Activated CD8-positive, alpha-beta T cell treated with anti-CD3 and anti-CD28 coated beads for 36 hours (primary cell): Measurements from ENCODE around the gene RCAN3. TPM values are rescaled to one million over a fixed set of nuclear protein-coding genes. Genes with fewer than 3 reads are reported as not detected.

Experiments used
- ATAC-seq: fragments of 200-7000 bp; cut with Tn5 transposase; one replicate; pipeline ENCODE4 v1.10.0; 2021; ENCODE audit warnings: mild to moderate bottlenecking, moderate library complexity
- CTCF ChIA-PET: fragments of 350-600 bp; sonication (Branson Sonifier 250); formaldehyde crosslinking; loops from one replicate; lab custom pipeline; 2021; ENCODE audit warnings: antibody characterized with exemption; lab: Charles Lee
- POLR2A ChIA-PET: fragments of 350-600 bp; sonication (Branson Sonifier 250); formaldehyde crosslinking; loops from one replicate; lab custom pipeline; 2021; ENCODE audit warnings: antibody characterized with exemption; lab: Charles Lee
- DNase-seq: peaks from one replicate; pipeline ENCODE4 v3.0.0-alpha.2; 2020
- H3K27ac Mint-ChIP-seq: one replicate; pipeline ENCODE4 v1.8.0; 2021; ENCODE audit warnings: mild to moderate bottlenecking, mixed read lengths
- H3K27me3 Mint-ChIP-seq: one replicate; pipeline ENCODE4 v1.8.0; 2021; ENCODE audit warnings: mixed read lengths
- H3K36me3 Mint-ChIP-seq: one replicate; pipeline ENCODE4 v1.8.0; 2021; ENCODE audit warnings: low read depth, mixed read lengths
- H3K4me1 Mint-ChIP-seq: one replicate; pipeline ENCODE4 v1.8.0; 2021; ENCODE audit warnings: low read depth, mixed read lengths
- H3K4me3 Mint-ChIP-seq: one replicate; pipeline ENCODE4 v1.8.0; 2021; ENCODE audit warnings: mild to moderate bottlenecking, moderate library complexity, mixed read lengths
- H3K9me3 Mint-ChIP-seq: one replicate; pipeline ENCODE4 v1.8.0; 2021; ENCODE audit warnings: mixed read lengths
- CTCF ChIP-seq: fragments of 200-600 bp; IDR thresholded peaks from one replicate; pipeline ENCODE4 v1.8.0; 2022; ENCODE audit warnings: antibody characterized with exemption, mild to moderate bottlenecking
- intact Hi-C: fragments of 100-400 bp; cut with micrococcal nuclease; formaldehyde crosslinking; loops from one replicate; pipeline ENCODE4 v1.10.0; 2022
- total RNA-seq, 2 experiments: library from RNA; stranded (reverse); gene quantifications; one replicate each; pipeline ENCODE4 v1.2.3, GENCODE V29; 2021

The RCAN3 gene
- total RNA-seq, 2 experiments from 2014 or later = 55.3 to 56.8 TPM

GRCh38 chr1:24502065-24502708 lies 449 bp upstream of the RCAN3 start:
- Mint-ChIP-seq H3K4me1 (peaks cover 53% of the 10 kb centered on the region), H3K27me3 (no peaks in the 10 kb centered on the region), H3K4me3 (peak overlapping the region; percentile 77), H3K36me3 (peaks cover 12% of the 10 kb centered on the region), H3K27ac (peak overlapping the region; percentile 95), H3K9me3 (no peaks in the 10 kb centered on the region)
- DNase-seq (peak; percentile 84), ATAC-seq (peak; percentile 54)
- no peak for TF ChIP-seq CTCF
- intact Hi-C loops = loop anchor here (5.0 kb wide), 2 partner anchors 35 to 85 kb away; partner anchors contain the start of gene NIPAL3
- ChIA-PET CTCF (interaction anchor here (0.7 to 8.5 kb wide), 14 partner anchors 11 to 310 kb away, joined by 3 to 66 read pairs (median 6); partner anchors contain the start of genes NIPAL3 and STPG1), POLR2A (interaction anchor here (0.5 to 6.6 kb wide), 25 partner anchors 8 to 536 kb away, joined by 3 to 47 read pairs (median 5); partner anchors contain the start of gene NIPAL3)

GRCh38 chr1:24503059-24503751 lies 569 bp downstream of the RCAN3 start:
- ChIA-PET CTCF (interaction anchor here (0.6 to 8.5 kb wide), 10 partner anchors 12 to 301 kb away, joined by 3 to 66 read pairs (median 24); partner anchors contain the start of genes NIPAL3 and STPG1), POLR2A (interaction anchor here (0.9 to 6.6 kb wide), 15 partner anchors 10 to 520 kb away, joined by 3 to 47 read pairs (median 6); partner anchors contain the start of gene NIPAL3)
- no peak for ATAC-seq
- peaks cover 61% of the 10 kb centered on the region for H3K4me1 Mint-ChIP-seq
- no peaks in the 10 kb centered on the region for H3K27me3 Mint-ChIP-seq
- intact Hi-C loops = loop anchor here (5.0 kb wide), 2 partner anchors 34 to 86 kb away; partner anchors contain the start of gene NIPAL3
- H3K36me3 Mint-ChIP-seq = peaks cover 19% of the 10 kb centered on the region
- peak overlapping the region; percentile 98 for H3K27ac Mint-ChIP-seq
- H3K4me3 Mint-ChIP-seq = peak overlapping the region; percentile 97
- DNase-seq = no peak
- no peak for TF ChIP-seq CTCF
- H3K9me3 Mint-ChIP-seq = no peaks in the 10 kb centered on the region

DNA sequence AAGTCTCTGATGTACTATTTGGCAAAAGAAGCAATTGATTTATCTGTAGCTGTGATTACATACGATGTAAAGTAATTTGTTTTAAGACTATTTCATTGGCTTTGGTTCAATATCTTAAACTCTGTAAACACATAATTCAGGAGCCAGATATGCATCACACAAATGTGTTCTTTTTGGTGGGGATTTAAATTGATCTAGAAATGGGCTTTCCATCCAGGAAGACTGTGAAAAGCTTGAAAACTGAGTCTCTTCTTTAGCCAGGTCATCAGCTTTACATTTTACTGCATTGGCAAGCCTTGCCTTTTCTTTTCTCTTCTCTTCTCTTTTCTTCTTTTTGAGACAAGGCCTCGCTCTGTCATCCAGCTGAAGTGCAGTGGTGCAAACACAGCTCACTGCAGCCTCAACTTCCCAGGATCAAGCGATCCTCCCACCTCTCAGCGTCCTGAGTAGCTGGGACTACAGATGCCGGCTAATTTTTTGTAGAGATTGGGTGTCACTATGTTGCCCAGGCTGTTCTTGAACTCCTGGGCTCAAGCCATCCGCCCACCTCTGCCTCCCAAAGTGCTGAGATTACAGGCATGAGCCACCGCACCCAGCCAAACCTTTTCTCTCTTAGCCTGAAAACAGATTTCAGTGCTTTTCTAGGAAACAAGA lies 1.4 kb downstream of the RCAN3 start:
- Mint-ChIP-seq H3K4me3 (peak overlapping the region; percentile 97), H3K27ac (peak overlapping the region; percentile 98), H3K9me3 (no peaks in the 10 kb centered on the region), H3K27me3 (no peaks in the 10 kb centered on the region), H3K36me3 (peaks cover 21% of the 10 kb centered on the region), H3K4me1 (peaks cover 58% of the 10 kb centered on the region)
- ATAC-seq = no peak
- CTCF ChIA-PET = interaction anchor here (0.6 to 8.5 kb wide), 9 partner anchors 13 to 302 kb away, joined by 3 to 66 read pairs (median 30); partner anchors contain the start of genes NIPAL3 and STPG1
- peak; percentile 68 for DNase-seq
- intact Hi-C loops = loop anchor here (5.0 kb wide), 2 partner anchors 33 to 87 kb away; partner anchors contain the start of gene NIPAL3
- POLR2A ChIA-PET = interaction anchor here (0.7 to 6.6 kb wide), 14 partner anchors 12 to 134 kb away, joined by 3 to 47 read pairs (median 6); partner anchors contain the start of gene NIPAL3
- no peak for TF ChIP-seq CTCF

DNA sequence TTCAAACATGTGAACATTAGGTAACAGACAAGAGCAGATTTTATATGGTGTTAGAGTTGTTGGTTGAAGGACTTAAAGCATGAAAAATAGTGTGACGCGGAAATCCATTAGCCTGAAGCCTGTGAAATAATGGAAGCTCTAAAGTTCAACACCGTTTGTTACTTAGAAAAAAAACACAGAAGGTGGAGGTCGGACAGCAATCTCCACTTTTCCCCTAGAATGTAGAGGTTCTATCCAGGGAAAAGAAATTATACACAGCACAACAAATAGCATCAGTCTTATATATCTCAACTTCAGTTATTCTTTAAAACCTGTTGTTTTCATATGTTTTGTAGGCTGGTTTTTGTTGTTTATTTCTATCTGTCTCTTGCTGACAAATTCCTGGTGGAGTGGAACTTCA lies 1.9 kb downstream of the RCAN3 start:
- Mint-ChIP-seq H3K36me3 (peaks cover 24% of the 10 kb centered on the region), H3K4me1 (peaks cover 58% of the 10 kb centered on the region), H3K9me3 (no peaks in the 10 kb centered on the region), H3K27me3 (no peaks in the 10 kb centered on the region), H3K4me3 (peak overlapping the region; percentile 97), H3K27ac (peak overlapping the region; percentile 98)
- intact Hi-C loops = loop anchor here (5.0 kb wide), 2 partner anchors 33 to 87 kb away; partner anchors contain the start of gene NIPAL3
- DNase-seq = no peak
- no peak for ATAC-seq
- POLR2A ChIA-PET = interaction anchor here (0.6 to 6.6 kb wide), 12 partner anchors 12 to 134 kb away, joined by 3 to 47 read pairs (median 5); partner anchors contain the start of gene NIPAL3
- no peak for TF ChIP-seq CTCF
- CTCF ChIA-PET = interaction anchor here (0.8 to 8.5 kb wide), 10 partner anchors 12 to 113 kb away, joined by 3 to 66 read pairs (median 18); partner anchors contain the start of genes NIPAL3 and STPG1
